ENCODE results near the gene SLCO4A1.

Gene SLCO4A1

GRCh38 chr20:62706857-62707256, 64.6 kb downstream of the SLCO4A1 start:
- Mint-ChIP-seq H3K27me3 (ENCODE audit: low read depth, poor library complexity) (peaks cover 87% of the 10 kb centered on the region), H3K36me3 (ENCODE audit: low read depth) (no peaks in the 10 kb centered on the region), H3K27ac (no peak overlapping the region), H3K9me3 (no peaks in the 10 kb centered on the region), H3K4me1 (peaks cover 21% of the 10 kb centered on the region), H3K4me3 (no peak overlapping the region)
- DNase-seq, result no peak
- TF ChIP-seq CTCF (IDR thresholded peaks at IDR 0.05), result no peak

GRCh38 chr20:62707276-62707920, 65.1 kb downstream of the SLCO4A1 start:
- H3K9me3 Mint-ChIP-seq, result no peaks in the 10 kb centered on the region
- no peak for DNase-seq
- H3K36me3 Mint-ChIP-seq (ENCODE audit: low read depth), result no peaks in the 10 kb centered on the region
- H3K4me1 Mint-ChIP-seq, result peaks cover 20% of the 10 kb centered on the region
- TF ChIP-seq CTCF (IDR thresholded peaks at IDR 0.05), result no peak
- no peak overlapping the region for H3K27ac Mint-ChIP-seq
- H3K4me3 Mint-ChIP-seq, result peak overlapping the region; percentile 32
- H3K27me3 Mint-ChIP-seq (ENCODE audit: low read depth, poor library complexity), result peaks cover 91% of the 10 kb centered on the region

DNA sequence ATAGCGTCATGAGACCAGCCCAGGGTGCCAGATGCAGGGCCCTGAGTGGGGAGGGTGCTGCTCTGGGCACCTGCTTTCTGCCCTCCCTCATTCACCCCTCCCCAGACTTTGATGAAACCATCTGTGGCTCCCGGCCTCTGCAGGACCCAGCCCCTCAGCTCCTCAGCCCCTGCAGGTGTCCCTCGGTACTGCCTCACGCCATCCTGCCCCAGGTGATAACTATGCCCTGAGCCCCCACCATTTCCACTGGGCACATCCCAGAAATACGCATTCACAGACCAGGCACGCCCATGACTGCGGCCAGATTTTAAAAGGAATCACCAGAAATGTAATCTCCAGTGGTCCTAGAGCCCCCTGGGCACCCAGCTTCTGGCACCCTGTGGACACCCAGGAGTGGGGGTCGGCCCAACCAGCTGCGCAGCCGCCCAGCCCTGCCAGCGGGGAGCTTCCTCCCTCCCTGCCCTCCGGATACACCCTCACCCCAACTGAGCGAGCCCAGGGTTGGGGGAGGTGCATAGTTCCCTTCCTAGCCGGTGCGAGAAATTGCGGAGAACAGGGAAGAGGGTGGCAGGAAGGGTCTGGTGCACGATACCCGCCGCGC, 65.7 kb downstream of the SLCO4A1 start:
- TF ChIP-seq CTCF (IDR thresholded peaks at IDR 0.05), result peak; percentile 38
- H3K27me3 Mint-ChIP-seq (ENCODE audit: low read depth, poor library complexity), result peaks cover 89% of the 10 kb centered on the region
- peaks cover 15% of the 10 kb centered on the region for H3K4me1 Mint-ChIP-seq
- peak; percentile 61 for DNase-seq
- no peak overlapping the region for H3K27ac Mint-ChIP-seq
- H3K9me3 Mint-ChIP-seq, result no peaks in the 10 kb centered on the region
- peak overlapping the region; percentile 32 for H3K4me3 Mint-ChIP-seq
- no peaks in the 10 kb centered on the region for H3K36me3 Mint-ChIP-seq (ENCODE audit: low read depth)

DNA sequence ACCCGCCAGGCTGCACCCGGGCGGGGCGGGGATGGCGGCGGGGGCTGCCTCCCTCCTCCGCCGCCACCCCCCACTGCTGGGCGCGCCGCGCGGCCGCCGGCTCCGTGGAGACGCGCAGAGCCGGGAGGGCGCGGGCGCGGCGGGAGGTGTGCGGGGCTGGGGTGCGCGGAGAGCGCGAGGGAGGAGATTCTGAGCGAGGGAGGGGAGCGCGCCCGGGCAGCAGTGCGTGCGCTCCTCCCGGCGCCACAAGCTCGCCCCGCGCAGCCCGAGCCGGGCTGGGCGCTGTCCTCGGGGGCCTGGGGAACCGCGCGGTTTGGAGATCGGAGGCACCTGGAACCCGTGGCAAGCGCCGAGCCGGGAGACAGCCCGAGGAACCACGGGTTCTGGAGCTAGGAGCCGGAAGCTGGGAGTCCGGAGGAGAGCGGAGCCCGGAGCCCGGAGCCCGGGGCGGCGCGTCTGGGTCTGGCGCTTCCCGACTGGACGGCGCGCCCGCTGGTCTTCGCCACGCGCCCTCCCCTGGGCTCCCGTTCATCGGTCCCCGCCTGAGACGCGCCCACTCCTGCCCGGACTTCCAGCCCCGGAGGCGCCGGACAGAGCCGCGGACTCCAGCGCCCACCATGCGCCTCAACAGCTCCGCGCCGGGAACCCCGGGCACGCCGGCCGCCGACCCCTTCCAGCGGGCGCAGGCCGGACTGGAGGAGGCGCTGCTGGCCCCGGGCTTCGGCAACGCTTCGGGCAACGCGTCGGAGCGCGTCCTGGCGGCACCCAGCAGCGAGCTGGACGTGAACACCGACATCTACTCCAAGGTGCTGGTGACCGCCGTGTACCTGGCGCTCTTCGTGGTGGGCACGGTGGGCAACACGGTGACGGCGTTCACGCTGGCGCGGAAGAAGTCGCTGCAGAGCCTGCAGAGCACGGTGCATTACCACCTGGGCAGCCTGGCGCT, 66.6 kb downstream of the SLCO4A1 start, which contains the start of gene NTSR1:
Gene NTSR1, plus strand, starts transcription at position 246 of the 946 bp plus-strand sequence. Its CDS starts 372 bp downstream, at position 618.
- Mint-ChIP-seq H3K36me3 (ENCODE audit: low read depth) (no peaks in the 10 kb centered on the region), H3K9me3 (peaks cover 6% of the 10 kb centered on the region), H3K27me3 (ENCODE audit: low read depth, poor library complexity) (peaks cover 93% of the 10 kb centered on the region), H3K4me1 (peaks cover 10% of the 10 kb centered on the region), H3K4me3 (peak within 1 kb of the TSS; percentile 32), H3K27ac (no peak within 1 kb of the TSS)
- no peak for TF ChIP-seq CTCF (IDR thresholded peaks at IDR 0.05)
- peak; percentile 54 for DNase-seq

DNA sequence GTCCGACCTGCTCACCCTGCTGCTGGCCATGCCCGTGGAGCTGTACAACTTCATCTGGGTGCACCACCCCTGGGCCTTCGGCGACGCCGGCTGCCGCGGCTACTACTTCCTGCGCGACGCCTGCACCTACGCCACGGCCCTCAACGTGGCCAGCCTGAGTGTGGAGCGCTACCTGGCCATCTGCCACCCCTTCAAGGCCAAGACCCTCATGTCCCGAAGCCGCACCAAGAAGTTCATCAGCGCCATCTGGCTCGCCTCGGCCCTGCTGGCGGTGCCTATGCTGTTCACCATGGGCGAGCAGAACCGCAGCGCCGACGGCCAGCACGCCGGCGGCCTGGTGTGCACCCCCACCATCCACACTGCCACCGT, 67.2 kb downstream of the SLCO4A1 start:
- H3K9me3 Mint-ChIP-seq, result peaks cover 10% of the 10 kb centered on the region
- H3K4me1 Mint-ChIP-seq, result peaks cover 6% of the 10 kb centered on the region
- H3K4me3 Mint-ChIP-seq, result no peak overlapping the region
- H3K36me3 Mint-ChIP-seq (ENCODE audit: low read depth), result no peaks in the 10 kb centered on the region
- DNase-seq, result no peak
- peaks cover 90% of the 10 kb centered on the region for H3K27me3 Mint-ChIP-seq (ENCODE audit: low read depth, poor library complexity)
- no peak overlapping the region for H3K27ac Mint-ChIP-seq
- no peak for TF ChIP-seq CTCF (IDR thresholded peaks at IDR 0.05)
